LHCN-M2 (cell line): Measurements from ENCODE around the gene EIF3B. TPM values are rescaled to one million over a fixed set of nuclear protein-coding genes. Genes with fewer than 3 reads are reported as not detected.
A peak's percentile ranks its signal among the peaks of the same experiment; 100 is the strongest.
"Not testable (repeated sequence)": the region's sequence is repeated elsewhere in the genome, so short reads cannot be mapped to it uniquely, and the experiment has no call there.

Experiments used
- DNase-seq: peaks from one replicate; pipeline ENCODE4 v3.0.0-alpha.2; 2012; ENCODE audit warnings: low read depth
- polyA plus RNA-seq: library from polyadenylated mRNA; unstranded; fragments of >200 nt; gene quantifications from one replicate; pipeline ENCODE4 v1.2.1, GENCODE V29; 2012; ENCODE audit warnings: missing spikeins
- total RNA-seq: library from RNA; depleted of rRNA; stranded (reverse); fragments of >200 nt; gene quantifications from 2 replicates; pipeline ENCODE4 v1.2.3, GENCODE V29; 2014; rRNA removed

The EIF3B gene
- 281 and 293 TPM in 2 replicates for total RNA-seq
- polyA plus RNA-seq, result 195 TPM

DNA sequence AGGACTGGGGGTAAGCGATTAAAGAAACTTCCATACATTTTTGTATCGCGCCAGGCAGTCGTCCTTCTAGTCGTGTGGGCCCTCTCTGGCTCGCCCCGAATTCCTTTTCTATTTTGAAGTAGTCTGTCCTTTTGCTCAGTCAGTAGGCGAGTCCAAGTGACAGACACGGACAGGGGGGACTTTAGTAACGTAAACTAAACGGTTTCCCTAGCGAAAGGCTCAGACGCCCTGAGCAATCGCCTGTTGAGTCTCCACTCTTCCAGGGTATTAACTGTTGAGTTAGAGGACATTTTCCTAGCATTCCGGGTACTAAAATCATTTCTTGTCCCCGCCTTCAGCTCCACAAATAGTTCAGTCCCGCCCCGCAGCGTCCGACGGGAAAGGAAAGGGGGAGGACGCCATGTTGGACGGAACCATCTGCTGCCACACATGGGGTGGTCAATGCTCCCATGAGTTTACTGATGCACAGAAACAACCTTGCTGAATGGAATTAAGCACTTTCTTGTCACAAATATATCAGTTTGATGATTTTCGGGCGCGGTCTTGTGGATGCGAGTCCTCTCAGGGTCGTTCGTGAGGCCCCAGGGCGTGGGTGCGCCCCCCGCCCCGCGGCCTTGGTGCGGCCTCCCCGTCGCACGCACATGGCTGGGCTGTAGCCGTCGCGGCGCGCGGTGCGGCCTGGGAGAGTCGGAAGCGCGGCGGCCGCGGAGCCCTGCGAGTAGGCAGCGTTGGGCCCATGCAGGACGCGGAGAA, at the start of gene EIF3B:
EIF3B (plus strand) TSS at position 642 of the 753 bp plus-strand sequence; CDS start at position 737, 95 bp downstream.
- DNase-seq, result peak; percentile 96

DNA sequence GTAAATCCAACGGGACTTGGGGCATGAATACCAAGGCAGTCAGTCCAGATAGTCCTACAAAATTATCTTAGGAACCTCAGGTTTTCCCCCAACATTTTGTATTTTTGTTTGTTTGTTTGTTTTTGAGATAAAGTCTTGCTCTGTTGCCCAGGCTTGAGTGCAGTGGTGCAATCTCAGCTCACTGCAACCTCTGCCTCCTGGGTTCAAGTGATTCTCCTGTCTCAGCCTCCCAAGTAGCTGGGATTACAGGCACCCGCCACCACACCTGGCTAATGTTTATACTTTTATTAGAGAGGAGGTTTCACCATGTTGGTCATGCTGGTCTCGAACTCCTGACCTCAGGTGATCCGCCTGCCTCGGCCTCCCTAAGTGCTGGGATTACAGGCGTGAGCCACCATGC, 49.4 kb upstream of the EIF3B start:
- not testable (repeated sequence) for DNase-seq

DNA sequence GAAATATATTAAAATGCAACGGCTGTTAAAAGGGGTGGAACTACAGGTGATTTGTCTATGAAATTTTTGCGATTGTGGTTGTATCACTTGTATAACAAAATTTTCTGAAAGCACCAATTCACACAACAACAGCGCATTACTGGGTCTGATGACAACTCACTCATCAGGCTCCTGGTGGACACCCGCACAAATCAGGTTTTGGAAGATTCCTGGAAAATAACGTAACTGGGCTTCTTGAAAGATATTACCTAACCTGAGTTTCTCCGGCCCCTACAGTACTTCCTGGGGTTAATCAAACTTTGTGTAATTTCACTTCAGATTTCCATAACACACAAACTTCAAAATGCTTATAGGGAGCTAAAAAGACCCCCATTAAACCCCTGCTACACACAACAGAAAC, 47.9 kb upstream of the EIF3B start:
- no peak for DNase-seq

- no peak for DNase-seq
These were observed 46.9 kb upstream of the EIF3B start for GRCh38 chr7:2307690-2308107.

GRCh38 chr7:2309889-2310331, 44.7 kb upstream of the EIF3B start:
- DNase-seq, result peak; percentile 45

DNA sequence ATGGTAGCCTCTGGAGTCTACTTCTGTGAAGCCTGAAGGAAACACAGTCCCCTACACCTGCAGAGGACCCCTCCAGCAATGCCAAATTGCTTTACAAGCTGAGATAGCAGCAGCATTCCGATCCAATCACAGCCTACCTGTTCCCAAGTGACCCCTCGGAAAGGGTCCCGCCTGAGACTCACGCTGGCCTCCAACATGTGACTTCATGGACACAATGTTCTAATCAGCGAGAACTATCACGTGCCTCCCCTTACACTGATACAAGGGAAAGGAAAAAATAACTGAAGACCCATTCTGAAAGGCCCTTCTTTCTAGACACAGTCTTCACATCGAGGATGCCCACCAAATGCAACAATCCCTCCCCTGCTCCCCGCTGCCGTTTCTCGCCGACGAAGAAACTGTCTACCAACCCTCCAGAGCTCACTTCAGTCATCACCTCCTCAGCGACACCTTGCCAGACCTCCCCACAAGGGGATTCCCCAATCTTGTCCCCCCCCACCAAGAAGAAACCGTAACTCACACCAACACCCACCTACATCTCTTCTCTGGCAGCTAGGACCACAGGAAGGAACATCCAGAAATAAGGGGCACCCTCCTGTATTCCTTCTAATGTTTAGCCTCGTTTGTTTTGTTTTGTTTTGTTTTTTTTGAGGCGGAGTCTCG, 42.2 kb upstream of the EIF3B start:
- no peak for DNase-seq

GRCh38 chr7:2313450-2314208, 41.0 kb upstream of the EIF3B start:
- peak; percentile 26 for DNase-seq

- DNase-seq, result peak; percentile 79
These were observed 40.2 kb upstream of the EIF3B start, which contains the start of gene SNX8 for GRCh38 chr7:2314209-2314955. Gene SNX8, minus strand, starts transcription at chr7:2314441. Its CDS starts 20 bp downstream, at chr7:2314421.

GRCh38 chr7:2314956-2315530, 39.6 kb upstream of the EIF3B start:
- not testable (repeated sequence) for DNase-seq

GRCh38 chr7:2315787-2316186, 38.8 kb upstream of the EIF3B start:
- DNase-seq, result no peak

DNA sequence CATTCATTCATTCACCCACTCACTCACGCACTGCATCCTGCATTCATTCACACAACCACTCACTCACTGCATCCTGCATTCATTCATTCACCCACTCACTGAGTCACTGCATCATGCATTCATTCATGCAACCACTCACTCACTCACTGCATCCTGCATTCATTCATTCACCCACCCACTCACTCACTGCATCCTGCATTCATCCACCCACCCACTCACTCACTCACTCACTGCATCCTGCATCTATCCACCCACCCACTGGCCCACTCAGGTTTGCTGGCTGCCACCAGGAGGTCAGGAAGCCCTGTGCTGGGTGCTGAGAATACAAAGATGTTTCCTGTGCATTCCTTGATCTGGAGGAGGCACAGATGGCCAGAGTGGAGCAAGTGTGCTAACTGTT, 38.0 kb upstream of the EIF3B start:
- no peak for DNase-seq

- DNase-seq, result no peak
These were observed 36.9 kb upstream of the EIF3B start for GRCh38 chr7:2317556-2318293.

- DNase-seq, result no peak
These were observed 33.6 kb upstream of the EIF3B start for GRCh38 chr7:2321020-2321419.

DNA sequence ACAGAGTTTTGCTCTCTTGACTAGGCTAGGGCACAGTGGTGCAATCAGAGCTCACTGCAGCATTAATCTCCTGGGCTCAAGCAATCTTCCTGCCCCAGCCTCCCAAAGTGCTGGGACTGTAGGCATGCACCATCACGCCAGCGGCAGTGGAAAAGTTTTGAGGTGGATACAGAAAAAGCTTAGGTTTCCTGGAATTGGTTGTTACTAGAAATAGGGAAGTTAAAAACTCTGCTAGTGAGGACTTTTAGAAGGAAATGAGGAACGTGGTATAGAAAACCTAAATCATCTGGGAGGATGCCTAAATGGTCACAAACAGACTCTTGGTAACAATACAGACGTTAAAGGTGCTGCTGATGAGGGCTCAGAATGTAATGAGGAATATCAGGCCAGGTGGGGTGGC, 29.5 kb upstream of the EIF3B start:
- DNase-seq, result no peak

- DNase-seq, result no peak
These were observed 27.7 kb upstream of the EIF3B start for GRCh38 chr7:2326951-2327350.

GRCh38 chr7:2330493-2330892, 24.1 kb upstream of the EIF3B start:
- DNase-seq, result no peak

DNA sequence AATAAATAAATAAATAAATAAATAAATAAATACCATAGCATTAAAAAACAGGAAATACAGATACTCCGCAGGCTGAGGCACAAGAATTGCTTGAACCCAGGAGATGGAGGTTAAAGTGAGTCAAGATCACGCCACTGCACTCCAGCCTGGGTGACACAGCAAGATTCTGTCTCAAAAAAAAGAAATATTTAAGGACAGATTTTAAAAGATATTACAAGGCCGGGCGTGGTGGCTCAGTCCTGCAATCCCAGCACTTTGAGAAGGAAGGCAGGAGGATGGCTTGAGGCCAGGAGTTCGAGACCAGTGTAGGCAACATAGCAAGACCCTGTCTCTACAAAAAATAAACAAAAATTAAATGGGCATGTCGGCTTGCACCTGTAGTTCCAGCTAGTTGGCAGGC, 22.9 kb upstream of the EIF3B start:
- no peak for DNase-seq

GRCh38 chr7:2332606-2333231, 21.9 kb upstream of the EIF3B start:
- not testable (repeated sequence) for DNase-seq

GRCh38 chr7:2336626-2337299, 17.9 kb upstream of the EIF3B start:
- peak; percentile 80 for DNase-seq
